CD4-positive, alpha-beta T cell (primary cell): ENCODE data around the gene CLDN2. TPM values are rescaled to one million over a fixed set of nuclear protein-coding genes. Genes with fewer than 3 reads are reported as not detected.

ENCODE experiments used
- ATAC-seq: fragments of 200-7000 bp; cut with Tn5 transposase; one replicate; pipeline ENCODE4 v1.10.0; 2022; ENCODE audit warnings: mild to moderate bottlenecking; ENCODE audit not compliant: poor library complexity
- CTCF ChIA-PET: fragments of 350-600 bp; sonication (Branson Sonifier 250); formaldehyde crosslinking; loops from one replicate; lab custom pipeline; 2021; ENCODE audit warnings: antibody characterized with exemption, inconsistent platforms; lab: Charles Lee
- POLR2A ChIA-PET: fragments of 350-600 bp; sonication (Branson Sonifier 250); formaldehyde crosslinking; loops from one replicate; lab custom pipeline; 2021; ENCODE audit warnings: antibody characterized with exemption, inconsistent platforms; lab: Charles Lee
- DNase-seq, 14 experiments: peaks; one replicate each; pipeline ENCODE4 v3.0.0-alpha.2; 2013 to 2020; ENCODE audit warnings: mixed read lengths in 2 of 14
- H3K27ac ChIP-seq, 2 donors: one replicate each; pipeline versions ENCODE4 v1.5.1 to v1.7.0; 2013; ENCODE audit warnings: low read length in 2 of 2, low read depth in 1 of 2, mild to moderate bottlenecking in 1 of 2
- H3K27me3 ChIP-seq, 2 experiments: 1 replicate in 1 of 2; 2 replicates in 1 of 2; pipeline versions ENCODE4 v1.6.1 to v1.7.0; 2013; ENCODE audit warnings: low read length in 2 of 2, control low read depth in 1 of 2, mild to moderate bottlenecking in 1 of 2, moderate library complexity in 1 of 2; ENCODE audit not compliant: insufficient read depth in 2 of 2, control insufficient read depth in 1 of 2
- H3K36me3 ChIP-seq: one replicate; pipeline ENCODE4 v1.6.1; 2013; ENCODE audit warnings: low read length, control low read depth; ENCODE audit not compliant: insufficient read depth
- H3K4me1 ChIP-seq: one replicate; pipeline ENCODE4 v1.6.1; 2013; ENCODE audit warnings: low read length, control low read depth; ENCODE audit not compliant: insufficient read depth
- H3K4me3 ChIP-seq: one replicate; pipeline ENCODE4 v1.5.1; 2013; ENCODE audit warnings: mild to moderate bottlenecking, low read length, moderate library complexity
- H3K9me3 ChIP-seq, 2 experiments: 1 replicate in 1 of 2; 2 replicates in 1 of 2; pipeline versions ENCODE4 v1.6.1 to v1.7.0; 2013; ENCODE audit warnings: low read length in 2 of 2, mild to moderate bottlenecking in 2 of 2, control low read depth in 1 of 2, moderate library complexity in 1 of 2; ENCODE audit not compliant: control insufficient read depth in 1 of 2, insufficient read depth in 1 of 2
- H3K27ac Mint-ChIP-seq: one replicate; pipeline ENCODE4 v1.8.0; 2020; ENCODE audit warnings: mixed read lengths
- H3K27me3 Mint-ChIP-seq: one replicate; pipeline ENCODE4 v1.8.0; 2021; ENCODE audit warnings: mixed read lengths
- H3K36me3 Mint-ChIP-seq: one replicate; pipeline ENCODE4 v1.8.0; 2021; ENCODE audit warnings: low read depth, mixed read lengths
- H3K4me1 Mint-ChIP-seq: one replicate; pipeline ENCODE4 v1.8.0; 2021; ENCODE audit warnings: low read depth, mixed read lengths
- H3K4me3 Mint-ChIP-seq: one replicate; pipeline ENCODE4 v1.8.0; 2020; ENCODE audit warnings: mild to moderate bottlenecking, mixed read lengths
- H3K9me3 Mint-ChIP-seq: one replicate; pipeline ENCODE4 v1.8.0; 2020; ENCODE audit warnings: mixed read lengths
- intact Hi-C, 2 experiments: fragments of 100-400 bp; cut with DNase I in 1 of 2; cut with micrococcal nuclease in 1 of 2; formaldehyde crosslinking; loops; one replicate each; pipeline versions ENCODE4 v1.15.1 to v1.9.0; 2023 to 2025; cut with DNase I, micrococcal nuclease
- total RNA-seq, 174 experiments: library from RNA in 2 of 174; stranded (reverse) in 2 of 174; gene quantifications; one replicate each; pipeline ENCODE4 v1.2.3 and lab custom pipeline; 2021 to 2026
- TF ChIP-seq, protein P1 (sequence below): fragments of 200-600 bp; IDR thresholded peaks from one replicate; pipeline ENCODE4 v1.8.0; 2022; ENCODE audit warnings: antibody characterized with exemption, mild to moderate bottlenecking

CLDN2 gene
- total RNA-seq, 2 experiments from 2014 or later = not detected

DNA sequence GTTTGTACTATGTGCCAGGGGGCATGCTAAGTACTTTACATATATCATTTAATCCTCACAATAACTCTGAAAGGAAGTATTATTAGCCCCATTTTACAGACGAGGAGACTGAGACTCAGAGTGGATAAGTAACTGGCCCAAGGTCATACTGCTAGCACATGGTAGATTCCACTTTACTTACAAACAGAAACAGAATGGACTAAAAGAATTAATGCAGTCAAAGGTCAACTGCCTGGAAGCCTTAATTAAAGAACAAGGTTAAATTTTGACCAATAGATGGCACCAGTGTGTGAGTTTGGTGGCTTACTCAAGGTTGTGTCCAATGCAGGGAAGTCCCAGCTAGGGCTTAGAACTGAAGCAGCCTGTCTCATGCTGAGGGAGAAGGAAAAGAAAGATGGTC is 21.7 kb upstream of the CLDN2 start:
- H3K27ac Mint-ChIP-seq = no peak overlapping the region
- no peaks in the 10 kb centered on the region for H3K36me3 Mint-ChIP-seq
- H3K4me3 ChIP-seq = no peak overlapping the region
- H3K27me3 Mint-ChIP-seq = peaks cover 5% of the 10 kb centered on the region
- H3K9me3 Mint-ChIP-seq = no peaks in the 10 kb centered on the region
- no peak overlapping the region for H3K27ac ChIP-seq
- no peaks in the 10 kb centered on the region for H3K9me3 ChIP-seq
- intact Hi-C loops = loop anchor here (1.0 to 10.0 kb wide), 5 partner anchors 54 to 1176 kb away; partner anchors contain the start of genes NCBP2L (in 1 of the 2) and TSC22D3 (in 1 of the 2)
- DNase-seq (peak in 4 of 14 experiments; percentile 16 to 63 (median 56)), ATAC-seq (no peak)
- no peaks in the 10 kb centered on the region for H3K27me3 ChIP-seq
- TF ChIP-seq, protein P1, sequence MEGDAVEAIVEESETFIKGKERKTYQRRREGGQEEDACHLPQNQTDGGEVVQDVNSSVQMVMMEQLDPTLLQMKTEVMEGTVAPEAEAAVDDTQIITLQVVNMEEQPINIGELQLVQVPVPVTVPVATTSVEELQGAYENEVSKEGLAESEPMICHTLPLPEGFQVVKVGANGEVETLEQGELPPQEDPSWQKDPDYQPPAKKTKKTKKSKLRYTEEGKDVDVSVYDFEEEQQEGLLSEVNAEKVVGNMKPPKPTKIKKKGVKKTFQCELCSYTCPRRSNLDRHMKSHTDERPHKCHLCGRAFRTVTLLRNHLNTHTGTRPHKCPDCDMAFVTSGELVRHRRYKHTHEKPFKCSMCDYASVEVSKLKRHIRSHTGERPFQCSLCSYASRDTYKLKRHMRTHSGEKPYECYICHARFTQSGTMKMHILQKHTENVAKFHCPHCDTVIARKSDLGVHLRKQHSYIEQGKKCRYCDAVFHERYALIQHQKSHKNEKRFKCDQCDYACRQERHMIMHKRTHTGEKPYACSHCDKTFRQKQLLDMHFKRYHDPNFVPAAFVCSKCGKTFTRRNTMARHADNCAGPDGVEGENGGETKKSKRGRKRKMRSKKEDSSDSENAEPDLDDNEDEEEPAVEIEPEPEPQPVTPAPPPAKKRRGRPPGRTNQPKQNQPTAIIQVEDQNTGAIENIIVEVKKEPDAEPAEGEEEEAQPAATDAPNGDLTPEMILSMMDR = peak; percentile 56
- H3K4me3 Mint-ChIP-seq = no peak overlapping the region
- CTCF ChIA-PET = interaction anchor here (0.6 to 1.4 kb wide), 3 partner anchors 10 to 36 kb away, joined by 3 to 4 read pairs (median 3); no protein-coding TSS in a partner anchor
- H3K4me1 ChIP-seq = no peaks in the 10 kb centered on the region
- no peaks in the 10 kb centered on the region for H3K4me1 Mint-ChIP-seq
- H3K36me3 ChIP-seq = no peaks in the 10 kb centered on the region
- POLR2A ChIA-PET = no interaction called here

DNA sequence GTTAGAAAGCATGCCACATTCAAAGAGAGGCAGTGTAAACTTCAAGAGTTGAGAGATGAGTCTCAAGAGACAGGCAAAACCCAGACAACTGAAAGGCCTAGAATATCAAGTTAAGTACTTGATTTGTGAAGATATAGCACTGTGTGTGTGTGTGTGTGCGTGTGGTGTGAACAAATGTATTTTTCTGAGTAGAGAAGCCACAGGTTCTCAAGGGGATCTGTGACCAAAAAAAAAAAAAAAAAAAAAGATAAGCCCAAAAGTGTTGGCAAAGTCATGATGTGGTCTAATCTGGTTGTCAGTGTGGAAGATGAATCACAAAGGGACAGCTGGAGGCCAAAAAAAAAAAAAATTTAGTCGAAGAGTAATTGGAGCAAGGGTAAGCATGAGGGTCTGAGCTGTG is 20.9 kb upstream of the CLDN2 start:
- no peaks in the 10 kb centered on the region for H3K9me3 ChIP-seq
- H3K9me3 Mint-ChIP-seq = no peaks in the 10 kb centered on the region
- intact Hi-C loops = loop anchor here (5.0 to 10.0 kb wide), 4 partner anchors 536 to 1176 kb away; partner anchors contain the start of genes NCBP2L (in 1 of the 2) and TSC22D3 (in 1 of the 2)
- ATAC-seq (no peak), DNase-seq (no peak)
- H3K4me3 ChIP-seq = no peak overlapping the region
- H3K4me1 Mint-ChIP-seq = no peaks in the 10 kb centered on the region
- no peak overlapping the region for H3K27ac ChIP-seq
- H3K27me3 ChIP-seq = no peaks in the 10 kb centered on the region
- peaks cover 3% of the 10 kb centered on the region for H3K27me3 Mint-ChIP-seq
- no peak overlapping the region for H3K4me3 Mint-ChIP-seq
- POLR2A ChIA-PET = no interaction called here
- TF ChIP-seq, protein P1 = no peak
- H3K27ac Mint-ChIP-seq = no peak overlapping the region
- CTCF ChIA-PET = interaction anchor here (1.1 to 1.4 kb wide), 2 partner anchors 9 to 25 kb away, joined by 3 read pairs; no protein-coding TSS in a partner anchor
- H3K36me3 Mint-ChIP-seq = no peaks in the 10 kb centered on the region
- no peaks in the 10 kb centered on the region for H3K36me3 ChIP-seq
- no peaks in the 10 kb centered on the region for H3K4me1 ChIP-seq

DNA sequence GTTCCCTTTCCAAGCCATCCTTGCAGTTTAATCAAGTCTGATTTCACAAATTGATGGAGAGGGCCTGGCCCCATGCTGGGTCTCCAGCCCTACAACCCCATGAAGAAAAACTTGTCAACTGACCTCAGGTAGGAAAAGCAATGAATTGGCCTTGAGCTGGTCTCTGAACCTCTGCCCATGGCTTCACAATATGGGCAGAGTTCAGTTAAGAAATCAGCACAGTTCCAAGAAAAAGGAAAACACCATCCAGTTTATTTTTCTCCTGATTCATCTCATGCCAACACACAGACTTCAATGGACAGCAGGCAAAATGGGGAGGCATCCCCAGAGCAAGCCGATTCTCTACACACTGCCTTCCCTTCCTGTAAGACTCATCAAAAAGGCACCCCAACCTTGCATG is 20.4 kb upstream of the CLDN2 start:
- H3K4me3 Mint-ChIP-seq = no peak overlapping the region
- H3K4me1 Mint-ChIP-seq = no peaks in the 10 kb centered on the region
- no peaks in the 10 kb centered on the region for H3K9me3 Mint-ChIP-seq
- H3K9me3 ChIP-seq = no peaks in the 10 kb centered on the region
- no peak overlapping the region for H3K4me3 ChIP-seq
- no peaks in the 10 kb centered on the region for H3K36me3 ChIP-seq
- no peaks in the 10 kb centered on the region for H3K27me3 Mint-ChIP-seq
- POLR2A ChIA-PET = no interaction called here
- TF ChIP-seq, protein P1 = no peak
- DNase-seq = no peak
- H3K4me1 ChIP-seq = no peaks in the 10 kb centered on the region
- ATAC-seq = no peak
- no peaks in the 10 kb centered on the region for H3K27me3 ChIP-seq
- H3K27ac Mint-ChIP-seq = no peak overlapping the region
- H3K27ac ChIP-seq = no peak overlapping the region
- H3K36me3 Mint-ChIP-seq = no peaks in the 10 kb centered on the region
- CTCF ChIA-PET = no interaction called here
- intact Hi-C loops = loop anchor here (5.0 to 10.0 kb wide), 4 partner anchors 535 to 1175 kb away; partner anchors contain the start of genes NCBP2L (in 1 of the 2) and TSC22D3 (in 1 of the 2)
